CD14-positive monocyte (primary cell): ENCODE data around the gene NEDD8. TPM values are rescaled to one million over a fixed set of nuclear protein-coding genes. Genes with fewer than 3 reads are reported as not detected.
A peak's percentile ranks its signal among the peaks of the same experiment; 100 is the strongest.

Experiments used
- DNase-seq, 3 donors: peaks; one replicate each; pipeline ENCODE4 v3.0.0-alpha.2; 2011 to 2022
- H2AFZ ChIP-seq: 2 replicates; pipeline ENCODE4 v1.6.0; 2012; ENCODE audit warnings: mild to moderate bottlenecking, low read depth, low read length, inconsistent platforms; ENCODE audit not compliant: insufficient read depth, poor library complexity, severe bottlenecking
- H3K27ac ChIP-seq, 2 donors: 1 replicate in 1 of 2; 2 replicates in 1 of 2; pipeline ENCODE4 v1.5.1; 2012 to 2013; ENCODE audit warnings: low read length in 2 of 2, control low read depth in 1 of 2, inconsistent platforms in 1 of 2, low read depth in 1 of 2, mild to moderate bottlenecking in 1 of 2
- H3K27me3 ChIP-seq, 2 donors: one replicate each; pipeline versions ENCODE4 v1.6.0 to v1.6.1; 2011 to 2013; ENCODE audit warnings: low read length in 2 of 2; ENCODE audit not compliant: control insufficient read depth in 2 of 2, insufficient read depth in 2 of 2
- H3K36me3 ChIP-seq, 2 donors: replicated peaks in 1 of 2; 1 replicate in 1 of 2; 2 replicates in 1 of 2; pipeline versions ENCODE4 v1.5.1 to v1.6.1; 2012 to 2013; ENCODE audit warnings: low read length in 2 of 2, control low read depth in 1 of 2, inconsistent platforms in 1 of 2, mild to moderate bottlenecking in 1 of 2; ENCODE audit not compliant: insufficient read depth in 2 of 2, control insufficient read depth in 1 of 2
- H3K4me1 ChIP-seq, 2 donors: 1 replicate in 1 of 2; 2 replicates in 1 of 2; pipeline versions ENCODE4 v1.5.1 to v1.6.1; 2012 to 2013; ENCODE audit warnings: low read length in 2 of 2, control low read depth in 1 of 2, inconsistent platforms in 1 of 2, mild to moderate bottlenecking in 1 of 2, moderate library complexity in 1 of 2; ENCODE audit not compliant: insufficient read depth in 2 of 2, control insufficient read depth in 1 of 2
- H3K4me2 ChIP-seq: replicated peaks from 2 replicates; pipeline ENCODE3; 2012; ENCODE audit warnings: low read length, moderate library complexity, mild to moderate bottlenecking; ENCODE audit not compliant: poor library complexity, severe bottlenecking; ENCODE audit errors: extremely low read depth
- H3K4me3 ChIP-seq, 3 experiments: fragments of 200-600 bp in 1 of 3; sonication (generic) in 1 of 3; replicated peaks in 1 of 3; 1 replicate in 2 of 3; 2 replicates in 1 of 3; pipeline ENCODE4 v1.5.1; 2011 to 2013; ENCODE audit warnings: low read length in 3 of 3, mild to moderate bottlenecking in 3 of 3, control low read depth in 2 of 3, low read depth in 2 of 3, inconsistent platforms in 1 of 3, moderate library complexity in 1 of 3
- H3K79me2 ChIP-seq: 2 replicates; pipeline ENCODE4 v1.6.0; 2012; ENCODE audit warnings: mild to moderate bottlenecking, control low read depth, inconsistent platforms, low read length, moderate library complexity; ENCODE audit not compliant: insufficient read depth
- H3K9ac ChIP-seq: 2 replicates; pipeline ENCODE4 v1.6.0; 2017; ENCODE audit warnings: low read length, mild to moderate bottlenecking; ENCODE audit not compliant: insufficient read depth, poor library complexity, severe bottlenecking
- H3K9me3 ChIP-seq, 2 donors: replicated peaks in 1 of 2; 1 replicate in 1 of 2; 2 replicates in 1 of 2; pipeline versions ENCODE4 v1.5.1 to v1.6.1; 2012 to 2013; ENCODE audit warnings: low read length in 2 of 2, control low read depth in 1 of 2; ENCODE audit not compliant: control insufficient read depth in 1 of 2, insufficient read depth in 1 of 2
- H4K20me1 ChIP-seq: 2 replicates; pipeline ENCODE4 v1.6.0; 2012; ENCODE audit warnings: mild to moderate bottlenecking, low read length, control low read depth, moderate library complexity; ENCODE audit not compliant: insufficient read depth
- H3K27ac Mint-ChIP-seq, 7 donors: one replicate each; pipeline ENCODE4 v1.8.0; 2020; ENCODE audit warnings: mild to moderate bottlenecking in 7 of 7, mixed read lengths in 7 of 7, moderate library complexity in 6 of 7, inconsistent platforms in 2 of 7
- H3K27me3 Mint-ChIP-seq, 3 donors: one replicate each; pipeline ENCODE4 v1.8.0; 2021 to 2022; ENCODE audit warnings: low read depth in 3 of 3, mild to moderate bottlenecking in 3 of 3, mixed read lengths in 3 of 3, moderate library complexity in 3 of 3, inconsistent platforms in 1 of 3
- H3K36me3 Mint-ChIP-seq, 2 donors: one replicate each; pipeline ENCODE4 v1.8.0; 2020; ENCODE audit warnings: mixed read lengths in 2 of 2, inconsistent platforms in 1 of 2, mild to moderate bottlenecking in 1 of 2
- H3K4me1 Mint-ChIP-seq: one replicate; pipeline ENCODE4 v1.8.0; 2020; ENCODE audit warnings: mild to moderate bottlenecking, mixed read lengths
- H3K4me3 Mint-ChIP-seq, 2 donors: one replicate each; pipeline ENCODE4 v1.8.0; 2020; ENCODE audit warnings: mild to moderate bottlenecking in 2 of 2, mixed read lengths in 2 of 2, moderate library complexity in 1 of 2
- H3K9me3 Mint-ChIP-seq, 7 donors: one replicate each; pipeline ENCODE4 v1.8.0; 2020 to 2022; ENCODE audit warnings: mixed read lengths in 7 of 7, mild to moderate bottlenecking in 6 of 7, moderate library complexity in 6 of 7, inconsistent platforms in 2 of 7
- whole genome bisulfite sequencing: methylation state at CpG from one replicate; pipeline ENCODE4 v1.1.5; 2013; ENCODE audit warnings: missing lambda C conversion rate; ENCODE audit not compliant: insufficient coverage; 5-methylcytosine and 5-hydroxymethylcytosine counted together
- intact Hi-C, 2 donors: fragments of 100-400 bp; cut with micrococcal nuclease; formaldehyde crosslinking; loops; one replicate each; pipeline versions ENCODE4 v1.15.0 to v1.15.1; 2023
- polyA plus RNA-seq, 3 donors: library from polyadenylated mRNA; depleted of rRNA in 1 of 3; unstranded in 2 of 3; stranded (reverse) in 1 of 3; fragments of 300-500 nt in 2 of 3; fragments of >200 nt in 1 of 3; fragmentation: Illumina TruSeq in 2 of 3; gene quantifications; 1 replicate in 2 of 3; 2 replicates in 1 of 3; pipeline ENCODE4 v1.2.3, GENCODE V29; 2012 to 2021
- TF ChIP-seq, protein P1 (sequence below): fragments of 200-600 bp; IDR thresholded peaks from one replicate; pipeline ENCODE4 v1.8.0; 2022; ENCODE audit warnings: antibody characterized with exemption, mild to moderate bottlenecking

NEDD8 gene
- polyA plus RNA-seq, 3 donors = 164 to 335 (median 306) TPM

- Histone ChIP-seq H3K9me3 (no peaks in the 10 kb centered on the region), H3K4me1 (no peaks in the 10 kb centered on the region), H3K27me3 (no peaks in the 10 kb centered on the region), H3K9ac (no peak overlapping the region), H3K79me2 (no peaks in the 10 kb centered on the region), H4K20me1 (no peaks in the 10 kb centered on the region), H3K4me3 (no peak overlapping the region), H3K27ac (no peak overlapping the region), H3K4me2 (no peak overlapping the region), H2AFZ (no peak overlapping the region), H3K36me3 (peaks cover 47 to 85% of the 10 kb centered on the region in 2 donors)
- Mint-ChIP-seq H3K9me3 (no peaks in the 10 kb centered on the region), H3K27ac (peak overlapping the region in 1 of 7 donors; percentile 16), H3K36me3 (peaks cover 72 to 84% of the 10 kb centered on the region in 2 donors), H3K27me3 (peaks cover 0 to 2% (median 0%) of the 10 kb centered on the region in 3 donors), H3K4me3 (no peak overlapping the region), H3K4me1 (no peaks in the 10 kb centered on the region)
- DNase-seq = no peak
- TF ChIP-seq, protein P1, sequence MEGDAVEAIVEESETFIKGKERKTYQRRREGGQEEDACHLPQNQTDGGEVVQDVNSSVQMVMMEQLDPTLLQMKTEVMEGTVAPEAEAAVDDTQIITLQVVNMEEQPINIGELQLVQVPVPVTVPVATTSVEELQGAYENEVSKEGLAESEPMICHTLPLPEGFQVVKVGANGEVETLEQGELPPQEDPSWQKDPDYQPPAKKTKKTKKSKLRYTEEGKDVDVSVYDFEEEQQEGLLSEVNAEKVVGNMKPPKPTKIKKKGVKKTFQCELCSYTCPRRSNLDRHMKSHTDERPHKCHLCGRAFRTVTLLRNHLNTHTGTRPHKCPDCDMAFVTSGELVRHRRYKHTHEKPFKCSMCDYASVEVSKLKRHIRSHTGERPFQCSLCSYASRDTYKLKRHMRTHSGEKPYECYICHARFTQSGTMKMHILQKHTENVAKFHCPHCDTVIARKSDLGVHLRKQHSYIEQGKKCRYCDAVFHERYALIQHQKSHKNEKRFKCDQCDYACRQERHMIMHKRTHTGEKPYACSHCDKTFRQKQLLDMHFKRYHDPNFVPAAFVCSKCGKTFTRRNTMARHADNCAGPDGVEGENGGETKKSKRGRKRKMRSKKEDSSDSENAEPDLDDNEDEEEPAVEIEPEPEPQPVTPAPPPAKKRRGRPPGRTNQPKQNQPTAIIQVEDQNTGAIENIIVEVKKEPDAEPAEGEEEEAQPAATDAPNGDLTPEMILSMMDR = no peak
- WGBS = 93% methylated on average over 4 of the region's 4 CpGs
- intact Hi-C loops = no loop called here
Measured at GRCh38 chr14:24256960-24257359, 24.8 kb upstream of the NEDD8 start.

- H3K4me3 Mint-ChIP-seq = no peak overlapping the region
- peaks cover 70 to 80% of the 10 kb centered on the region in 2 donors for H3K36me3 Mint-ChIP-seq
- intact Hi-C loops = no loop called here
- Histone ChIP-seq H3K4me3 (no peak overlapping the region), H3K4me2 (no peak overlapping the region), H4K20me1 (no peaks in the 10 kb centered on the region), H3K4me1 (no peaks in the 10 kb centered on the region), H2AFZ (no peak overlapping the region), H3K27me3 (no peaks in the 10 kb centered on the region), H3K9ac (no peak overlapping the region), H3K36me3 (peaks cover 52 to 83% of the 10 kb centered on the region in 2 donors), H3K79me2 (no peaks in the 10 kb centered on the region), H3K9me3 (no peaks in the 10 kb centered on the region), H3K27ac (no peak overlapping the region)
- TF ChIP-seq, protein P1 = no peak
- peak overlapping the region in 1 of 7 donors; percentile 6 for H3K27ac Mint-ChIP-seq
- 94% methylated on average over 7 of the region's 12 CpGs for WGBS
- no peak for DNase-seq
- no peaks in the 10 kb centered on the region for H3K9me3 Mint-ChIP-seq
- H3K4me1 Mint-ChIP-seq = peaks cover under 1% of the 10 kb centered on the region
- H3K27me3 Mint-ChIP-seq = peaks cover 0 to 2% (median 0%) of the 10 kb centered on the region in 3 donors
Measured at GRCh38 chr14:24255931-24256711, 24.0 kb upstream of the NEDD8 start.
